WTC11 (cell line): ENCODE data around the gene DCT. TPM values are rescaled to one million over a fixed set of nuclear protein-coding genes. Genes with fewer than 3 reads are reported as not detected.

Experiments used
- ATAC-seq: fragments of 200-7000 bp; cut with Tn5 transposase; 2 replicates; pipeline ENCODE4 v1.10.0; 2021; ENCODE audit warnings: mild to moderate bottlenecking, moderate library complexity
- CTCF ChIA-PET: fragments of 300-600 bp; sonication (Branson Sonifier 250); formaldehyde crosslinking; loops from one replicate; lab custom pipeline; 2021; ENCODE audit warnings: antibody characterized with exemption; lab: Charles Lee
- POLR2A ChIA-PET: fragments of 350-600 bp; sonication (Branson Sonifier 250); formaldehyde crosslinking; loops from one replicate; lab custom pipeline; 2021; ENCODE audit warnings: antibody characterized with exemption; lab: Charles Lee
- DNase-seq: peaks from one replicate; pipeline ENCODE4 v3.0.0; 2021; ENCODE audit warnings: low spot score
- H3K27ac Mint-ChIP-seq: 2 replicates; pipeline ENCODE4 v1.8.0; 2021; ENCODE audit warnings: mixed read lengths
- H3K27me3 Mint-ChIP-seq: 2 replicates; pipeline ENCODE4 v1.8.0; 2021; ENCODE audit warnings: low read depth, mild to moderate bottlenecking, moderate library complexity, mixed read lengths
- H3K36me3 Mint-ChIP-seq: 2 replicates; pipeline ENCODE4 v1.8.0; 2021; ENCODE audit warnings: mixed read lengths
- H3K4me1 Mint-ChIP-seq: 2 replicates; pipeline ENCODE4 v1.8.0; 2022; ENCODE audit warnings: mixed read lengths
- H3K4me3 Mint-ChIP-seq: 2 replicates; pipeline ENCODE4 v1.8.0; 2021; ENCODE audit warnings: mild to moderate bottlenecking, moderate library complexity, mixed read lengths
- H3K9me3 Mint-ChIP-seq: 2 replicates; pipeline ENCODE4 v1.8.0; 2021; ENCODE audit warnings: mixed read lengths
- ESRRA ChIP-seq: sonication (generic); formaldehyde crosslinking; IDR thresholded peaks from 2 replicates; pipeline ENCODE4 v1.8.1; 2022; ENCODE audit warnings: mild to moderate bottlenecking, missing genetic modification reagents, borderline replicate concordance
- ETV6 ChIP-seq: sonication (generic); formaldehyde crosslinking; IDR thresholded peaks from 2 replicates; pipeline ENCODE4 v1.8.1; 2022; ENCODE audit warnings: mild to moderate bottlenecking, missing genetic modification reagents
- FOXJ3 ChIP-seq: sonication (generic); formaldehyde crosslinking; IDR thresholded peaks from 2 replicates; pipeline ENCODE4 v1.9.0; 2021; ENCODE audit warnings: missing genetic modification reagents, mild to moderate bottlenecking, borderline replicate concordance
- GRHL2 ChIP-seq: fragments of 250-450 bp; sonication (Bioruptor Pico); IDR thresholded peaks from 2 replicates; pipeline ENCODE4 v1.8.0; 2022; ENCODE audit warnings: mild to moderate bottlenecking, moderate library complexity; ENCODE audit not compliant: insufficient replicate concordance, severe bottlenecking
- IRF2 ChIP-seq: sonication (generic); formaldehyde crosslinking; IDR thresholded peaks from 2 replicates; pipeline ENCODE4 v1.8.0; 2022; ENCODE audit warnings: low read depth, missing genetic modification reagents, borderline replicate concordance
- KAT7 ChIP-seq: sonication (generic); formaldehyde crosslinking; IDR thresholded peaks from 2 replicates; pipeline ENCODE4 v1.8.1; 2023; ENCODE audit warnings: missing genetic modification reagents, mild to moderate bottlenecking, borderline replicate concordance
- NR1H2 ChIP-seq: sonication (generic); formaldehyde crosslinking; IDR thresholded peaks from 2 replicates; pipeline ENCODE4 v1.9.0; 2021; ENCODE audit warnings: mild to moderate bottlenecking, moderate library complexity, missing genetic modification reagents
- SP1 ChIP-seq: sonication (generic); formaldehyde crosslinking; conservative IDR thresholded peaks from 2 replicates; pipeline ENCODE4 v1.8.1; 2022; ENCODE audit warnings: missing genetic modification reagents
- ZNF121 ChIP-seq: sonication (generic); formaldehyde crosslinking; IDR thresholded peaks from 2 replicates; pipeline ENCODE4 v1.8.0; 2023; ENCODE audit warnings: missing genetic modification reagents
- ZNF317 ChIP-seq: sonication (generic); formaldehyde crosslinking; IDR thresholded peaks from 2 replicates; pipeline ENCODE4 v1.8.1; 2023; ENCODE audit warnings: low read depth, mild to moderate bottlenecking, moderate library complexity, missing genetic modification reagents, borderline replicate concordance
- ZNF671 ChIP-seq: fragments of 250-450 bp; sonication (Bioruptor Pico); IDR thresholded peaks from 2 replicates; pipeline ENCODE4 v1.8.0; 2021; ENCODE audit warnings: mild to moderate bottlenecking
- total RNA-seq: library from RNA; stranded (reverse); gene quantifications from 3 replicates; pipeline ENCODE4 v1.2.3, GENCODE V29; 2021
- TF ChIP-seq, protein P1 (sequence below): sonication (generic); formaldehyde crosslinking; IDR thresholded peaks from 2 replicates; pipeline ENCODE4 v1.8.0; 2023; ENCODE audit warnings: missing genetic modification reagents, mild to moderate bottlenecking, borderline replicate concordance
- TF ChIP-seq, protein P2 (sequence below): fragments of 250-450 bp; sonication (Bioruptor Pico); IDR thresholded peaks from 2 replicates; pipeline ENCODE4 v1.9.0; 2021; ENCODE audit warnings: moderate library complexity, mild to moderate bottlenecking, inconsistent platforms, borderline replicate concordance
- TF ChIP-seq, protein P3 (sequence below): sonication (generic); formaldehyde crosslinking; IDR thresholded peaks from 2 replicates; pipeline ENCODE4 v1.8.1; 2023; ENCODE audit warnings: mild to moderate bottlenecking, moderate library complexity, missing genetic modification reagents
- TF ChIP-seq, protein P4 (sequence below): fragments of 250-450 bp; sonication (Bioruptor Pico); IDR thresholded peaks from 2 replicates; pipeline ENCODE4 v1.9.0; 2021; ENCODE audit warnings: mild to moderate bottlenecking
- TF ChIP-seq, protein P5 (sequence below): sonication (generic); formaldehyde crosslinking; IDR thresholded peaks from 2 replicates; pipeline ENCODE4 v1.8.0; 2022; ENCODE audit warnings: mild to moderate bottlenecking, missing genetic modification reagents

DCT gene
- total RNA-seq, 1 experiment from 2014 or later = not detected

DNA sequence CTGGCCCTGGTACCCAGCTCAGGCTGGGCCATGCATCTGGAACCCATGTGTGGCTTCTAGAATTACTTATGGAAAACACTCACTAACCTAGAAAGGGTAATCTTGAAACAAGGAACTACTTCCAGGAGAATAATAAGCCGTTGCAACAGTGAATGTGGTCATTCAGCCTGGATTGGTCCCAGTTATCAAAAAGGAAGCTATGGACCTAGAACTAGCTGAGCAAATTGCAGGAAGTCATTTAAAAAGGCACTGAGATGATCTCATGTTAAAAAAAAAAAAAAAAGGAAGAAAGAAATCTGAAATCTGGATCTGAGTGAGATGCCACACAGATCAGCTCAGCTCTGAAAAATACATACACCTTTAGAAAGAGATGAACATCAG is 59.6 kb downstream of the DCT start:
- Mint-ChIP-seq H3K27me3 (no peaks in the 10 kb centered on the region), H3K4me1 (peaks cover 19% of the 10 kb centered on the region), H3K4me3 (no peak overlapping the region), H3K36me3 (peaks cover 20% of the 10 kb centered on the region), H3K9me3 (peaks cover 30% of the 10 kb centered on the region), H3K27ac (no peak overlapping the region)
- ChIA-PET CTCF (no interaction called here), POLR2A (no interaction called here)
- no peak for DNase-seq
- ATAC-seq = no peak
- TF ChIP-seq, protein P1, sequence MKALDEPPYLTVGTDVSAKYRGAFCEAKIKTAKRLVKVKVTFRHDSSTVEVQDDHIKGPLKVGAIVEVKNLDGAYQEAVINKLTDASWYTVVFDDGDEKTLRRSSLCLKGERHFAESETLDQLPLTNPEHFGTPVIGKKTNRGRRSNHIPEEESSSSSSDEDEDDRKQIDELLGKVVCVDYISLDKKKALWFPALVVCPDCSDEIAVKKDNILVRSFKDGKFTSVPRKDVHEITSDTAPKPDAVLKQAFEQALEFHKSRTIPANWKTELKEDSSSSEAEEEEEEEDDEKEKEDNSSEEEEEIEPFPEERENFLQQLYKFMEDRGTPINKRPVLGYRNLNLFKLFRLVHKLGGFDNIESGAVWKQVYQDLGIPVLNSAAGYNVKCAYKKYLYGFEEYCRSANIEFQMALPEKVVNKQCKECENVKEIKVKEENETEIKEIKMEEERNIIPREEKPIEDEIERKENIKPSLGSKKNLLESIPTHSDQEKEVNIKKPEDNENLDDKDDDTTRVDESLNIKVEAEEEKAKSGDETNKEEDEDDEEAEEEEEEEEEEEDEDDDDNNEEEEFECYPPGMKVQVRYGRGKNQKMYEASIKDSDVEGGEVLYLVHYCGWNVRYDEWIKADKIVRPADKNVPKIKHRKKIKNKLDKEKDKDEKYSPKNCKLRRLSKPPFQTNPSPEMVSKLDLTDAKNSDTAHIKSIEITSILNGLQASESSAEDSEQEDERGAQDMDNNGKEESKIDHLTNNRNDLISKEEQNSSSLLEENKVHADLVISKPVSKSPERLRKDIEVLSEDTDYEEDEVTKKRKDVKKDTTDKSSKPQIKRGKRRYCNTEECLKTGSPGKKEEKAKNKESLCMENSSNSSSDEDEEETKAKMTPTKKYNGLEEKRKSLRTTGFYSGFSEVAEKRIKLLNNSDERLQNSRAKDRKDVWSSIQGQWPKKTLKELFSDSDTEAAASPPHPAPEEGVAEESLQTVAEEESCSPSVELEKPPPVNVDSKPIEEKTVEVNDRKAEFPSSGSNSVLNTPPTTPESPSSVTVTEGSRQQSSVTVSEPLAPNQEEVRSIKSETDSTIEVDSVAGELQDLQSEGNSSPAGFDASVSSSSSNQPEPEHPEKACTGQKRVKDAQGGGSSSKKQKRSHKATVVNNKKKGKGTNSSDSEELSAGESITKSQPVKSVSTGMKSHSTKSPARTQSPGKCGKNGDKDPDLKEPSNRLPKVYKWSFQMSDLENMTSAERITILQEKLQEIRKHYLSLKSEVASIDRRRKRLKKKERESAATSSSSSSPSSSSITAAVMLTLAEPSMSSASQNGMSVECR (CRISPR knock-in tag) = no peak
- TF ChIP-seq, protein P2, sequence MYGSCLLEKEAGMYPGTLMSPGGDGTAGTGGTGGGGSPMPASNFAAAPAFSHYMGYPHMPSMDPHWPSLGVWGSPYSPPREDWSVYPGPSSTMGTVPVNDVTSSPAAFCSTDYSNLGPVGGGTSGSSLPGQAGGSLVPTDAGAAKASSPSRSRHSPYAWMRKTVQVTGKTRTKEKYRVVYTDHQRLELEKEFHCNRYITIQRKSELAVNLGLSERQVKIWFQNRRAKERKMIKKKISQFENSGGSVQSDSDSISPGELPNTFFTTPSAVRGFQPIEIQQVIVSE (CRISPR knock-in tag) = no peak
- TF ChIP-seq IRF2 (CRISPR knock-in tag) (no peak), GRHL2 (CRISPR knock-in tag) (no peak), NR1H2 (CRISPR knock-in tag) (no peak)

DNA sequence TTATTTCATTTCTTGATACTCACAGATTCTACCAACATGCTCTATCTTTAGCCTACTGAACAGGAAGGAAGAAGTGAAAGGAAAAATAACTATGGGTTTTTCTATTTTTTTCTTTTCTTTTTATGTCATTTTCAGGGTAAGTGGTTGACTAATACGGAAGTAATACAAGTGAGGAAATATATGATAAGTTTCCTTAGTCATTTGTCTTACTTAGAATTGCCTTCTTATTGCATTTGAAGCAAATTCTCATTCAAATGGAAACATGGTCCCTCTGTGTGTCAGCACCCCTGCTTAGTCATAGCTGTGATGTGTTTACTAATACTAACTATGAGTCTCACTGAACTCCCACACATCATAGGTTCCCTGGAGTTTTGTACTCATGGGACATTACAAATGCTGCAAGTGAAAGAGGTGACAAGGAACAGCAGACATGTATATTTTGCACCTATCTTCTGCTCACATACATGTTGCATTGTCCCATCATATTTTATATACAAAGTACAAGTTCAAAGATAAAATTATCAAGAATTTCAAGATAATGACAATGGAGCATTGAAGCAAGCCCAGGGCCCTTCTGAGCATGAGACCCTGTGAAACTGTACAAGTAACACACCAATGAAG is 60.1 kb downstream of the DCT start:
- no peaks in the 10 kb centered on the region for H3K27me3 Mint-ChIP-seq
- no peak for DNase-seq
- H3K4me3 Mint-ChIP-seq = no peak overlapping the region
- POLR2A ChIA-PET = no interaction called here
- no peak overlapping the region for H3K27ac Mint-ChIP-seq
- peaks cover 19% of the 10 kb centered on the region for H3K4me1 Mint-ChIP-seq
- no peak for ATAC-seq
- H3K36me3 Mint-ChIP-seq = peaks cover 20% of the 10 kb centered on the region
- peaks cover 30% of the 10 kb centered on the region for H3K9me3 Mint-ChIP-seq
- CTCF ChIA-PET = no interaction called here
- TF ChIP-seq ESRRA = no peak
- TF ChIP-seq SP1 (CRISPR knock-in tag) = no peak
- TF ChIP-seq ZNF121 (CRISPR knock-in tag) = no peak
- TF ChIP-seq, protein P3, sequence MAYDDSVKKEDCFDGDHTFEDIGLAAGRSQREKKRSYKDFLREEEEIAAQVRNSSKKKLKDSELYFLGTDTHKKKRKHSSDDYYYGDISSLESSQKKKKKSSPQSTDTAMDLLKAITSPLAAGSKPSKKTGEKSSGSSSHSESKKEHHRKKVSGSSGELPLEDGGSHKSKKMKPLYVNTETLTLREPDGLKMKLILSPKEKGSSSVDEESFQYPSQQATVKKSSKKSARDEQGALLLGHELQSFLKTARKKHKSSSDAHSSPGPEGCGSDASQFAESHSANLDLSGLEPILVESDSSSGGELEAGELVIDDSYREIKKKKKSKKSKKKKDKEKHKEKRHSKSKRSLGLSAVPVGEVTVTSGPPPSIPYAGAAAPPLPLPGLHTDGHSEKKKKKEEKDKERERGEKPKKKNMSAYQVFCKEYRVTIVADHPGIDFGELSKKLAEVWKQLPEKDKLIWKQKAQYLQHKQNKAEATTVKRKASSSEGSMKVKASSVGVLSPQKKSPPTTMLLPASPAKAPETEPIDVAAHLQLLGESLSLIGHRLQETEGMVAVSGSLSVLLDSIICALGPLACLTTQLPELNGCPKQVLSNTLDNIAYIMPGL (CRISPR knock-in tag) = no peak
- TF ChIP-seq ETV6 = no peak
- TF ChIP-seq, protein P4, sequence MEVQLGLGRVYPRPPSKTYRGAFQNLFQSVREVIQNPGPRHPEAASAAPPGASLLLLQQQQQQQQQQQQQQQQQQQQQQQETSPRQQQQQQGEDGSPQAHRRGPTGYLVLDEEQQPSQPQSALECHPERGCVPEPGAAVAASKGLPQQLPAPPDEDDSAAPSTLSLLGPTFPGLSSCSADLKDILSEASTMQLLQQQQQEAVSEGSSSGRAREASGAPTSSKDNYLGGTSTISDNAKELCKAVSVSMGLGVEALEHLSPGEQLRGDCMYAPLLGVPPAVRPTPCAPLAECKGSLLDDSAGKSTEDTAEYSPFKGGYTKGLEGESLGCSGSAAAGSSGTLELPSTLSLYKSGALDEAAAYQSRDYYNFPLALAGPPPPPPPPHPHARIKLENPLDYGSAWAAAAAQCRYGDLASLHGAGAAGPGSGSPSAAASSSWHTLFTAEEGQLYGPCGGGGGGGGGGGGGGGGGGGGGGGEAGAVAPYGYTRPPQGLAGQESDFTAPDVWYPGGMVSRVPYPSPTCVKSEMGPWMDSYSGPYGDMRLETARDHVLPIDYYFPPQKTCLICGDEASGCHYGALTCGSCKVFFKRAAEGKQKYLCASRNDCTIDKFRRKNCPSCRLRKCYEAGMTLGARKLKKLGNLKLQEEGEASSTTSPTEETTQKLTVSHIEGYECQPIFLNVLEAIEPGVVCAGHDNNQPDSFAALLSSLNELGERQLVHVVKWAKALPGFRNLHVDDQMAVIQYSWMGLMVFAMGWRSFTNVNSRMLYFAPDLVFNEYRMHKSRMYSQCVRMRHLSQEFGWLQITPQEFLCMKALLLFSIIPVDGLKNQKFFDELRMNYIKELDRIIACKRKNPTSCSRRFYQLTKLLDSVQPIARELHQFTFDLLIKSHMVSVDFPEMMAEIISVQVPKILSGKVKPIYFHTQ (CRISPR knock-in tag) = no peak
- no peak for TF ChIP-seq ZNF317 (CRISPR knock-in tag)
- TF ChIP-seq, protein P5, sequence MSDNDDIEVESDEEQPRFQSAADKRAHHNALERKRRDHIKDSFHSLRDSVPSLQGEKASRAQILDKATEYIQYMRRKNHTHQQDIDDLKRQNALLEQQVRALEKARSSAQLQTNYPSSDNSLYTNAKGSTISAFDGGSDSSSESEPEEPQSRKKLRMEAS = no peak
- TF ChIP-seq ZNF671 = no peak
- no peak for TF ChIP-seq FOXJ3 (CRISPR knock-in tag)
- TF ChIP-seq KAT7 (CRISPR knock-in tag) = no peak
